Upper lobe of right lung (tissue), 1 donor: ENCODE data around the gene RGCC. TPM values are rescaled to one million over a fixed set of nuclear protein-coding genes. Genes with fewer than 3 reads are reported as not detected.

Experiments
- ATAC-seq: fragments of 200-7000 bp; cut with Tn5 transposase; one replicate; pipeline ENCODE4 v1.9.1; 2020; ENCODE audit warnings: mild to moderate bottlenecking, moderate library complexity
- DNase-seq: peaks from one replicate; pipeline ENCODE4 v3.0.0-alpha.2; 2020
- H3K27ac ChIP-seq: fragments of 200-600 bp; one replicate; pipeline ENCODE4 v1.8.0; 2022
- H3K27me3 ChIP-seq: fragments of 200-600 bp; one replicate; pipeline ENCODE4 v1.8.0; 2022; ENCODE audit warnings: mild to moderate bottlenecking
- H3K36me3 ChIP-seq: fragments of 200-600 bp; one replicate; pipeline ENCODE4 v1.8.0; 2022
- H3K4me1 ChIP-seq: fragments of 200-600 bp; one replicate; pipeline ENCODE4 v1.8.0; 2022
- H3K4me3 ChIP-seq: fragments of 200-600 bp; one replicate; pipeline ENCODE4 v1.8.0; 2022; ENCODE audit warnings: mild to moderate bottlenecking
- H3K9me3 ChIP-seq: fragments of 200-600 bp; one replicate; pipeline ENCODE4 v1.8.0; 2022
- intact Hi-C: fragments of 100-400 bp; cut with DNase I; formaldehyde crosslinking; loops from one replicate; pipeline ENCODE4 v1.11.0; 2022
- total RNA-seq: library from RNA; stranded (reverse); fragmentation: NEBNext Ultra II Directional; extraction: Animal tissue kit (Norgen Biotek cat#: 25700); gene quantifications from one replicate; pipeline ENCODE4 v1.2.1, GENCODE V29; 2021
- TF ChIP-seq, protein P1 (sequence below): fragments of 200-600 bp; IDR thresholded peaks from one replicate; pipeline ENCODE4 v1.8.0; 2022; ENCODE audit warnings: antibody characterized with exemption
- donor health status: DM: no; HTN: yes; CAD: no; lungs with severe emphysema.

RGCC gene
- total RNA-seq, 1 donor from 2014 or later = 752 TPM

GRCh38 chr13:41492432-41493260 lies 35.3 kb downstream of the RGCC start:
- Histone ChIP-seq H3K4me1 (peaks cover 8% of the 10 kb centered on the region), H3K27me3 (no peaks in the 10 kb centered on the region), H3K9me3 (no peaks in the 10 kb centered on the region), H3K4me3 (no peak overlapping the region), H3K27ac (peak overlapping the region; percentile 69), H3K36me3 (no peaks in the 10 kb centered on the region)
- no peak for DNase-seq
- TF ChIP-seq, protein P1, sequence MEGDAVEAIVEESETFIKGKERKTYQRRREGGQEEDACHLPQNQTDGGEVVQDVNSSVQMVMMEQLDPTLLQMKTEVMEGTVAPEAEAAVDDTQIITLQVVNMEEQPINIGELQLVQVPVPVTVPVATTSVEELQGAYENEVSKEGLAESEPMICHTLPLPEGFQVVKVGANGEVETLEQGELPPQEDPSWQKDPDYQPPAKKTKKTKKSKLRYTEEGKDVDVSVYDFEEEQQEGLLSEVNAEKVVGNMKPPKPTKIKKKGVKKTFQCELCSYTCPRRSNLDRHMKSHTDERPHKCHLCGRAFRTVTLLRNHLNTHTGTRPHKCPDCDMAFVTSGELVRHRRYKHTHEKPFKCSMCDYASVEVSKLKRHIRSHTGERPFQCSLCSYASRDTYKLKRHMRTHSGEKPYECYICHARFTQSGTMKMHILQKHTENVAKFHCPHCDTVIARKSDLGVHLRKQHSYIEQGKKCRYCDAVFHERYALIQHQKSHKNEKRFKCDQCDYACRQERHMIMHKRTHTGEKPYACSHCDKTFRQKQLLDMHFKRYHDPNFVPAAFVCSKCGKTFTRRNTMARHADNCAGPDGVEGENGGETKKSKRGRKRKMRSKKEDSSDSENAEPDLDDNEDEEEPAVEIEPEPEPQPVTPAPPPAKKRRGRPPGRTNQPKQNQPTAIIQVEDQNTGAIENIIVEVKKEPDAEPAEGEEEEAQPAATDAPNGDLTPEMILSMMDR = no peak
- intact Hi-C loops = no loop called here
- ATAC-seq = peak; percentile 38

- DNase-seq (no peak), ATAC-seq (no peak)
- TF ChIP-seq, protein P1 = no peak
- Histone ChIP-seq H3K4me1 (peaks cover 8% of the 10 kb centered on the region), H3K4me3 (no peak overlapping the region), H3K27me3 (no peaks in the 10 kb centered on the region), H3K9me3 (no peaks in the 10 kb centered on the region), H3K36me3 (no peaks in the 10 kb centered on the region), H3K27ac (no peak overlapping the region)
- intact Hi-C loops = no loop called here
Measured at GRCh38 chr13:41494202-41494601, 36.9 kb downstream of the RGCC start.

DNA sequence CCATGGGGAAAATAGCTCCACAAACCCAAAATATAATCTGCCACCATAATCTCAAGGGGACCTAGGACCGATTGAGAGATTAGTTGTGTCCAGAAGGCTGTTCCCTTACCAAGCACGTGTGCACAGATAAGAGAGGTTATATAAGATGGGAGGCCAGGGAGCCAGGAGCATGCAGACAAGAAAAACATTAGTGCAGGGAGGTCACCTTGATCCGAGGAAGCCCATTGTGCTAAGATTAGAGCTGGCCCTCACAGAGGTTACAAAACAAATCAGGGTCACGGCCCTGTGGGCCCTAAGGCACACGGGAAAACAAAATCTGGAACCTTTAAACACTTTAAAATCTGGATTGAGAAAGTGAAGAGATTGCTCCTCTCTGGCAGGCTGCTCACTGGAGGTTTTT lies 37.7 kb downstream of the RGCC start:
- Histone ChIP-seq H3K27ac (no peak overlapping the region), H3K4me3 (no peak overlapping the region), H3K27me3 (no peaks in the 10 kb centered on the region), H3K4me1 (peaks cover 8% of the 10 kb centered on the region), H3K36me3 (no peaks in the 10 kb centered on the region), H3K9me3 (no peaks in the 10 kb centered on the region)
- DNase-seq (no peak), ATAC-seq (no peak)
- intact Hi-C loops = no loop called here
- TF ChIP-seq, protein P1 = no peak

- TF ChIP-seq, protein P1 = no peak
- DNase-seq (no peak), ATAC-seq (peak; percentile 14)
- Histone ChIP-seq H3K36me3 (no peaks in the 10 kb centered on the region), H3K27ac (no peak overlapping the region), H3K27me3 (no peaks in the 10 kb centered on the region), H3K9me3 (no peaks in the 10 kb centered on the region), H3K4me1 (peaks cover 8% of the 10 kb centered on the region), H3K4me3 (no peak overlapping the region)
- intact Hi-C loops = no loop called here
Measured at GRCh38 chr13:41496420-41497234, 39.3 kb downstream of the RGCC start.

GRCh38 chr13:41497436-41497835 lies 40.1 kb downstream of the RGCC start:
- ATAC-seq = no peak
- no peak for DNase-seq
- H3K9me3 ChIP-seq = no peaks in the 10 kb centered on the region
- TF ChIP-seq, protein P1 = no peak
- peaks cover 3% of the 10 kb centered on the region for H3K4me1 ChIP-seq
- H3K27ac ChIP-seq = no peak overlapping the region
- intact Hi-C loops = no loop called here
- no peak overlapping the region for H3K4me3 ChIP-seq
- H3K36me3 ChIP-seq = no peaks in the 10 kb centered on the region
- no peaks in the 10 kb centered on the region for H3K27me3 ChIP-seq
